ENCODE data around the gene TNFSF8. TPM values are rescaled to one million over a fixed set of nuclear protein-coding genes. Genes with fewer than 3 reads are reported as not detected.

Gene TNFSF8
- polyA plus RNA-seq, 1 donor from 2014 or later: not detected

DNA sequence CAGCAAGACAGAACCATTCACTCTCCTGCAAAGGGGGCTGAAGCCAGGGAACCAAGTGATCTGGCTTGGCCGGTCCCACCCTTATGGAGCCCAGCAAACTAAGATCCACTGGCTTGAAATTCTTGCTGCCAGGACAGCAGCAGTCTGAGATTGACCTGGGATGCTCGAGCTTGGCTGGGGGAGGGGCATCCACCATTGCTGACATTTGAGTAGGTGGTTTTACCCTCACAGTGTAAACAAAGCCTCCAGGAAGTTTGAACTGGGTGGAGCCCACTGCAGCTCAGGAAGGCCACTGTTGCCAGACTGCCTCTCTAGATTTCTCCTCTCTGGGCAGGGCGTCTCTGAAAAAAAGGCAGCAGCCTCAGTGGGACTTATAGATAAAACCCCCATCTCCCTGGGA lies 60.5 kb downstream of the TNFSF8 start:
- Histone ChIP-seq H2AFZ (ENCODE audit: low read depth, low read length) (no peak overlapping the region), H3K9ac (ENCODE audit: low read length) (no peak overlapping the region), H3K27me3 (ENCODE audit: insufficient read depth, low read depth, low read length) (no peaks in the 10 kb centered on the region), H3K9me2 (ENCODE audit: insufficient read depth, low read length) (no peaks in the 10 kb centered on the region), H3K79me2 (replicated peaks; ENCODE audit: insufficient read depth, low read length) (no peaks in the 10 kb centered on the region), H3K4me3 (ENCODE audit: low read length) (no peak overlapping the region), H3F3A (ENCODE audit: insufficient read depth, low read length, poor library complexity, severe bottlenecking) (no peaks in the 10 kb centered on the region), H3K36me3 (ENCODE audit: insufficient read depth, low read length) (no peaks in the 10 kb centered on the region), H3K4me2 (ENCODE audit: low read length) (no peak overlapping the region), H4K20me1 (ENCODE audit: insufficient read depth) (no peaks in the 10 kb centered on the region), H3K9me3 (ENCODE audit: low read length) (no peaks in the 10 kb centered on the region), H3K27ac (ENCODE audit: low read length) (no peak overlapping the region)
- TF ChIP-seq MXI1 (conservative IDR thresholded peaks at IDR 0.05; ENCODE audit: poor library complexity, severe bottlenecking) (no peak), EP300 (conservative IDR thresholded peaks at IDR 0.05; ENCODE audit: poor library complexity, severe bottlenecking) (no peak), EZH2 (IDR thresholded peaks at IDR 0.05; ENCODE audit: borderline replicate concordance, insufficient read depth, low read length, poor library complexity, severe bottlenecking) (no peak), CTCF (IDR thresholded peaks at IDR 0.05; ENCODE audit: poor library complexity, severe bottlenecking) (no peak), TAF1 (IDR thresholded peaks at IDR 0.05; ENCODE audit: low read depth) (no peak), POLR2AphosphoS5 (IDR thresholded peaks at IDR 0.05) (no peak), SMC3 (conservative IDR thresholded peaks at IDR 0.05; ENCODE audit: poor library complexity) (no peak), RAD21 (conservative IDR thresholded peaks at IDR 0.05) (no peak)
- TF ChIP-seq, protein P1, sequence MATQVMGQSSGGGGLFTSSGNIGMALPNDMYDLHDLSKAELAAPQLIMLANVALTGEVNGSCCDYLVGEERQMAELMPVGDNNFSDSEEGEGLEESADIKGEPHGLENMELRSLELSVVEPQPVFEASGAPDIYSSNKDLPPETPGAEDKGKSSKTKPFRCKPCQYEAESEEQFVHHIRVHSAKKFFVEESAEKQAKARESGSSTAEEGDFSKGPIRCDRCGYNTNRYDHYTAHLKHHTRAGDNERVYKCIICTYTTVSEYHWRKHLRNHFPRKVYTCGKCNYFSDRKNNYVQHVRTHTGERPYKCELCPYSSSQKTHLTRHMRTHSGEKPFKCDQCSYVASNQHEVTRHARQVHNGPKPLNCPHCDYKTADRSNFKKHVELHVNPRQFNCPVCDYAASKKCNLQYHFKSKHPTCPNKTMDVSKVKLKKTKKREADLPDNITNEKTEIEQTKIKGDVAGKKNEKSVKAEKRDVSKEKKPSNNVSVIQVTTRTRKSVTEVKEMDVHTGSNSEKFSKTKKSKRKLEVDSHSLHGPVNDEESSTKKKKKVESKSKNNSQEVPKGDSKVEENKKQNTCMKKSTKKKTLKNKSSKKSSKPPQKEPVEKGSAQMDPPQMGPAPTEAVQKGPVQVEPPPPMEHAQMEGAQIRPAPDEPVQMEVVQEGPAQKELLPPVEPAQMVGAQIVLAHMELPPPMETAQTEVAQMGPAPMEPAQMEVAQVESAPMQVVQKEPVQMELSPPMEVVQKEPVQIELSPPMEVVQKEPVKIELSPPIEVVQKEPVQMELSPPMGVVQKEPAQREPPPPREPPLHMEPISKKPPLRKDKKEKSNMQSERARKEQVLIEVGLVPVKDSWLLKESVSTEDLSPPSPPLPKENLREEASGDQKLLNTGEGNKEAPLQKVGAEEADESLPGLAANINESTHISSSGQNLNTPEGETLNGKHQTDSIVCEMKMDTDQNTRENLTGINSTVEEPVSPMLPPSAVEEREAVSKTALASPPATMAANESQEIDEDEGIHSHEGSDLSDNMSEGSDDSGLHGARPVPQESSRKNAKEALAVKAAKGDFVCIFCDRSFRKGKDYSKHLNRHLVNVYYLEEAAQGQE (IDR thresholded peaks at IDR 0.05; ENCODE audit: borderline replicate concordance): no peak

GRCh38 chr9:114869378-114869777 lies 61.0 kb downstream of the TNFSF8 start:
- H3K9me2 ChIP-seq (ENCODE audit: insufficient read depth, low read length): no peaks in the 10 kb centered on the region
- H3K9ac ChIP-seq (ENCODE audit: low read length): no peak overlapping the region
- no peaks in the 10 kb centered on the region for H3F3A ChIP-seq (ENCODE audit: insufficient read depth, low read length, poor library complexity, severe bottlenecking)
- TF ChIP-seq EP300 (conservative IDR thresholded peaks at IDR 0.05; ENCODE audit: poor library complexity, severe bottlenecking): no peak
- H3K79me2 ChIP-seq (replicated peaks; ENCODE audit: insufficient read depth, low read length): no peaks in the 10 kb centered on the region
- no peak overlapping the region for H3K27ac ChIP-seq (ENCODE audit: low read length)
- H2AFZ ChIP-seq (ENCODE audit: low read depth, low read length): no peak overlapping the region
- no peaks in the 10 kb centered on the region for H4K20me1 ChIP-seq (ENCODE audit: insufficient read depth)
- no peak overlapping the region for H3K4me3 ChIP-seq (ENCODE audit: low read length)
- H3K36me3 ChIP-seq (ENCODE audit: insufficient read depth, low read length): no peaks in the 10 kb centered on the region
- H3K9me3 ChIP-seq (ENCODE audit: low read length): no peaks in the 10 kb centered on the region
- no peaks in the 10 kb centered on the region for H3K27me3 ChIP-seq (ENCODE audit: insufficient read depth, low read depth, low read length)
- H3K4me2 ChIP-seq (ENCODE audit: low read length): no peak overlapping the region

DNA sequence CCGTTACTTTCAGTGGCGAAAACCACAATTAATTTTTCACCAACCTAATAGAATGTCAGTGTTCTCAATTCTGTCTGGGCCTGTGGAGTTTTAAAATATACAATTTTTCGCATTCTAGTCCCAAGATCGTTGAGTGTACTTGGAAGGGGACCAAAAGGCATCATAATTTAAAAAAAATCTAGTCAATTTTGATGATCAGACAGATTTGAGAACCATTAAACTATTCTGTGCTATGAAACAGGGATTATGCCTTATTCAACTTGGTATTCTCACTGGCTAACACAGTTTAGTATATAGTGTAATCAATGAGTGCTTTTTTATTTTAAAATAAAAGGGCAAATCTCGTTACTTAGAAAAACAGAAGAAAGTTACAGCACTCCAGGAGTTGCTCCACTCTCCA lies 63.1 kb downstream of the TNFSF8 start:
- no peaks in the 10 kb centered on the region for H3K9me2 ChIP-seq (ENCODE audit: insufficient read depth, low read length)
- no peak overlapping the region for H3K4me3 ChIP-seq (ENCODE audit: low read length)
- H3K27me3 ChIP-seq (ENCODE audit: insufficient read depth, low read depth, low read length): no peaks in the 10 kb centered on the region
- no peaks in the 10 kb centered on the region for H4K20me1 ChIP-seq (ENCODE audit: insufficient read depth)
- no peak overlapping the region for H3K27ac ChIP-seq (ENCODE audit: low read length)
- no peaks in the 10 kb centered on the region for H3K79me2 ChIP-seq (replicated peaks; ENCODE audit: insufficient read depth, low read length)
- TF ChIP-seq, protein P1 (IDR thresholded peaks at IDR 0.05; ENCODE audit: borderline replicate concordance): no peak
- no peak for TF ChIP-seq POLR2AphosphoS5 (IDR thresholded peaks at IDR 0.05)
- no peak for TF ChIP-seq EZH2 (IDR thresholded peaks at IDR 0.05; ENCODE audit: borderline replicate concordance, insufficient read depth, low read length, poor library complexity, severe bottlenecking)
- no peak for TF ChIP-seq TAF1 (IDR thresholded peaks at IDR 0.05; ENCODE audit: low read depth)
- no peak for TF ChIP-seq MXI1 (conservative IDR thresholded peaks at IDR 0.05; ENCODE audit: poor library complexity, severe bottlenecking)
- no peak for TF ChIP-seq CTCF (IDR thresholded peaks at IDR 0.05; ENCODE audit: poor library complexity, severe bottlenecking)
- TF ChIP-seq SMC3 (conservative IDR thresholded peaks at IDR 0.05; ENCODE audit: poor library complexity): no peak
- no peaks in the 10 kb centered on the region for H3K9me3 ChIP-seq (ENCODE audit: low read length)
- H3K4me2 ChIP-seq (ENCODE audit: low read length): no peak overlapping the region
- no peaks in the 10 kb centered on the region for H3K36me3 ChIP-seq (ENCODE audit: insufficient read depth, low read length)
- no peak overlapping the region for H3K9ac ChIP-seq (ENCODE audit: low read length)
- no peaks in the 10 kb centered on the region for H3F3A ChIP-seq (ENCODE audit: insufficient read depth, low read length, poor library complexity, severe bottlenecking)
- H2AFZ ChIP-seq (ENCODE audit: low read depth, low read length): no peak overlapping the region

Measured in neural cell (in vitro differentiated cells).